ENCODE measurements around the gene RHOG. TPM values are rescaled to one million over a fixed set of nuclear protein-coding genes. Genes with fewer than 3 reads are reported as not detected.
A peak's percentile ranks its signal among the peaks of the same experiment; 100 is the strongest.

Gene RHOG
- total and polyA plus RNA-seq, 9 of the 15 experiments (the other 6 are each of a cell fraction or from before 2014, with no cell fraction given), result 22.6 to 162 (median 80.3) TPM

GRCh38 chr11:3825473-3826154, 15.1 kb downstream of the RHOG start (continued):
- no peak for TF ChIP-seq MYC (IDR thresholded peaks at IDR 0.05; ENCODE audit: low read depth, low read length)
- no peak for TF ChIP-seq MYC (CRISPR knock-in tag; IDR thresholded peaks at IDR 0.05; ENCODE audit: borderline replicate concordance, low read depth)
- TF ChIP-seq SIRT6 (IDR thresholded peaks at IDR 0.05; ENCODE audit: low read depth, low read length), result no peak
- TF ChIP-seq BRCA1 (IDR thresholded peaks at IDR 0.05), result no peak
- no peak for TF ChIP-seq BRCA1 (CRISPR knock-in tag; IDR thresholded peaks at IDR 0.05)
- no peak for TF ChIP-seq ZNF197 (CRISPR knock-in tag; IDR thresholded peaks at IDR 0.05; ENCODE audit: low read depth)
- TF ChIP-seq, protein P1, sequence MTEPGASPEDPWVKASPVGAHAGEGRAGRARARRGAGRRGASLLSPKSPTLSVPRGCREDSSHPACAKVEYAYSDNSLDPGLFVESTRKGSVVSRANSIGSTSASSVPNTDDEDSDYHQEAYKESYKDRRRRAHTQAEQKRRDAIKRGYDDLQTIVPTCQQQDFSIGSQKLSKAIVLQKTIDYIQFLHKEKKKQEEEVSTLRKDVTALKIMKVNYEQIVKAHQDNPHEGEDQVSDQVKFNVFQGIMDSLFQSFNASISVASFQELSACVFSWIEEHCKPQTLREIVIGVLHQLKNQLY (CRISPR knock-in tag; conservative IDR thresholded peaks at IDR 0.05), result no peak
- no peak for TF ChIP-seq XRCC4 (IDR thresholded peaks at IDR 0.05; ENCODE audit: extremely low read depth, insufficient read depth, insufficient read length)
- no peak for TF ChIP-seq ZBTB7A (IDR thresholded peaks at IDR 0.05; ENCODE audit: borderline replicate concordance, control insufficient read depth, low read depth, low read length)
- TF ChIP-seq KAT2B (IDR thresholded peaks at IDR 0.05; ENCODE audit: low read depth, low read length), result no peak
- TF ChIP-seq RAD51 (IDR thresholded peaks at IDR 0.05; ENCODE audit: borderline replicate concordance, low read depth), result no peak
- TF ChIP-seq ZNF316 (IDR thresholded peaks at IDR 0.05), result no peak
- TF ChIP-seq POLR2G (IDR thresholded peaks at IDR 0.05; ENCODE audit: low read depth, low read length), result peak; percentile 51
- TF ChIP-seq ZNF780A (CRISPR knock-in tag; IDR thresholded peaks at IDR 0.05), result no peak
- TF ChIP-seq FOXM1 (IDR thresholded peaks at IDR 0.05; ENCODE audit: low read depth), result no peak
- 0 out of 2 replicates have a peak, but pooled peaks have one; percentile 21 for TF ChIP-seq FOXM1 (CRISPR knock-in tag; IDR thresholded peaks at IDR 0.05; ENCODE audit: low read depth)

Measured in K562 (cell line).